ENCODE results near the gene SLC12A6.
A peak's percentile ranks its signal among the peaks of the same experiment; 100 is the strongest.

SLC12A6 gene

GRCh38 chr15:34359416-34359815 is 21.8 kb upstream of the SLC12A6 start:
- no peak overlapping the region for H3K4me3 ChIP-seq (replicated peaks; ENCODE audit: low read depth, low read length)
- TF ChIP-seq, protein P1, sequence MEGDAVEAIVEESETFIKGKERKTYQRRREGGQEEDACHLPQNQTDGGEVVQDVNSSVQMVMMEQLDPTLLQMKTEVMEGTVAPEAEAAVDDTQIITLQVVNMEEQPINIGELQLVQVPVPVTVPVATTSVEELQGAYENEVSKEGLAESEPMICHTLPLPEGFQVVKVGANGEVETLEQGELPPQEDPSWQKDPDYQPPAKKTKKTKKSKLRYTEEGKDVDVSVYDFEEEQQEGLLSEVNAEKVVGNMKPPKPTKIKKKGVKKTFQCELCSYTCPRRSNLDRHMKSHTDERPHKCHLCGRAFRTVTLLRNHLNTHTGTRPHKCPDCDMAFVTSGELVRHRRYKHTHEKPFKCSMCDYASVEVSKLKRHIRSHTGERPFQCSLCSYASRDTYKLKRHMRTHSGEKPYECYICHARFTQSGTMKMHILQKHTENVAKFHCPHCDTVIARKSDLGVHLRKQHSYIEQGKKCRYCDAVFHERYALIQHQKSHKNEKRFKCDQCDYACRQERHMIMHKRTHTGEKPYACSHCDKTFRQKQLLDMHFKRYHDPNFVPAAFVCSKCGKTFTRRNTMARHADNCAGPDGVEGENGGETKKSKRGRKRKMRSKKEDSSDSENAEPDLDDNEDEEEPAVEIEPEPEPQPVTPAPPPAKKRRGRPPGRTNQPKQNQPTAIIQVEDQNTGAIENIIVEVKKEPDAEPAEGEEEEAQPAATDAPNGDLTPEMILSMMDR (IDR thresholded peaks at IDR 0.05; ENCODE audit: insufficient read depth, low read length, poor library complexity, severe bottlenecking), result no peak
- DNase-seq (ENCODE audit: extremely low read depth, insufficient read length), result no peak
- peaks cover 30% of the 10 kb centered on the region for H3K36me3 ChIP-seq (ENCODE audit: control insufficient read depth, insufficient read depth, low read length)
- no peaks in the 10 kb centered on the region for H3K27me3 ChIP-seq (replicated peaks; ENCODE audit: control insufficient read depth, insufficient read depth, low read length)

DNA sequence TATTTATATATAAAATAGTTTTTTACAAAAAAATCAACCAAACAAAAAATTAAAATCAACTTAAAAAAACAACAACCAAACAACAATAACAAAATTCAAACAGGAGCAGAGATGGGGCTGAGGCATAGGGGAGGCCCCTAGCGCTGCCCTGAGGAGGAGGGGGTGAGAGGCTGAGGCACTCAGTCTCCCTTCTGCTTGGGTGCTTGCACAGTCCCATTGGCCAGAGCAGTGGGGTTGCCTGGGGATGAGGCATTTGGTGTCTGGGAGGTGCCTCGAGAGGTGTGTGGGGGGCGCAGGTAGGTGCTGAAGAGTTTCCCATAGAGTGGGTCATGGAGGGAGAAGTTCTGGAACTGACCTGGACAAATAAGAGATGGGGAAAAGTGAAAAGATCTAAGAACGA is 21.4 kb upstream of the SLC12A6 start:
- Histone ChIP-seq H3K27me3 (replicated peaks; ENCODE audit: control insufficient read depth, insufficient read depth, low read length) (no peaks in the 10 kb centered on the region), H3K4me3 (replicated peaks; ENCODE audit: low read depth, low read length) (no peak overlapping the region), H3K36me3 (ENCODE audit: control insufficient read depth, insufficient read depth, low read length) (peaks cover 30% of the 10 kb centered on the region)
- DNase-seq (ENCODE audit: extremely low read depth, insufficient read length), result no peak
- TF ChIP-seq, protein P1 (IDR thresholded peaks at IDR 0.05; ENCODE audit: insufficient read depth, low read length, poor library complexity, severe bottlenecking), result no peak

DNA sequence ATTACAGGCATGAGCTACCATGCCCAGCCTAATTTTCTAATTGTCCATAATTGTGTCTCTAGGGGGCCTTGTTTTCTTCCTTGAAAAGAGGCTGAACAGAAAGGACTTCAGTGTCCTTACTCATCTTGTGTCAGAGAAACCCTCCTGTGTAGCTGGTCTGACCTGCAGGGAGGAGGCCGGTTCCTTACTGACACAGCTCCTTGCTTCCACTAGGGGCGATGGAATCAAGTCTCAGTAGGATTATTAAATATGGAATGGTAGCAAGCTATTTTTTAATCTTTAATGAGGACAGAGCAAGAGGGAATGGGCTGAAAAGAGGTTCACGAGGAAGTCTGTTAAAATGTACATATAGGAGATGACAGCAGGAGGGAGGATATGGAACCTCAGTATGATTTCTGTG is 20.8 kb upstream of the SLC12A6 start:
- TF ChIP-seq, protein P1 (IDR thresholded peaks at IDR 0.05; ENCODE audit: insufficient read depth, low read length, poor library complexity, severe bottlenecking), result peak; percentile 25
- H3K36me3 ChIP-seq (ENCODE audit: control insufficient read depth, insufficient read depth, low read length), result peaks cover 30% of the 10 kb centered on the region
- DNase-seq (ENCODE audit: extremely low read depth, insufficient read length), result no peak
- no peak overlapping the region for H3K4me3 ChIP-seq (replicated peaks; ENCODE audit: low read depth, low read length)
- no peaks in the 10 kb centered on the region for H3K27me3 ChIP-seq (replicated peaks; ENCODE audit: control insufficient read depth, insufficient read depth, low read length)

DNA sequence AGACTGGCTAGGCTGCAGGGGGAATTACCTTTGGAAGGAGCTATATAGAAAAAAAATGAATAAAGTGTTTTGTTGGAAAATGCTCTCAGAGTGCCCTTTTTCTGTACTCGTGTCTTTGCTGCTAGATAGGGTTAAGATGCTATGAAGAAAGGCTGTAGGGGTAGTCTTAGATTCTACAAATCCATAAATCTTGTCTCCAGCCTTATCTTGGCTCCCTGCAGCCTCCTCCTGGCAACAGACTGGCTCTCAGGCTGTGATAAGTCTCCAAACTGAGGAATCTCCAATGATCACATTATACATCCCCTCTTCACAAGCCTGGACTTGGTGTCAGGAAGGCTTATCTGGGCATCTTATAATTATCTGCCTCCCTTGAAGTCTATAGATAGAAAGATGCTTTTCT is 20.1 kb upstream of the SLC12A6 start:
- Histone ChIP-seq H3K36me3 (ENCODE audit: control insufficient read depth, insufficient read depth, low read length) (peaks cover 27% of the 10 kb centered on the region), H3K4me3 (replicated peaks; ENCODE audit: low read depth, low read length) (no peak overlapping the region), H3K27me3 (replicated peaks; ENCODE audit: control insufficient read depth, insufficient read depth, low read length) (no peaks in the 10 kb centered on the region)
- DNase-seq (ENCODE audit: extremely low read depth, insufficient read length), result no peak
- TF ChIP-seq, protein P1 (IDR thresholded peaks at IDR 0.05; ENCODE audit: insufficient read depth, low read length, poor library complexity, severe bottlenecking), result no peak

- H3K27me3 ChIP-seq (replicated peaks; ENCODE audit: control insufficient read depth, insufficient read depth, low read length), result no peaks in the 10 kb centered on the region
- H3K36me3 ChIP-seq (ENCODE audit: control insufficient read depth, insufficient read depth, low read length), result peaks cover 21% of the 10 kb centered on the region
- H3K4me3 ChIP-seq (replicated peaks; ENCODE audit: low read depth, low read length), result no peak overlapping the region
- no peak for DNase-seq (ENCODE audit: extremely low read depth, insufficient read length)
- TF ChIP-seq, protein P1 (IDR thresholded peaks at IDR 0.05; ENCODE audit: insufficient read depth, low read length, poor library complexity, severe bottlenecking), result no peak
Observed at GRCh38 chr15:34355241-34355640, 17.7 kb upstream of the SLC12A6 start.

GRCh38 chr15:34354286-34354685 is 16.7 kb upstream of the SLC12A6 start:
- DNase-seq (ENCODE audit: extremely low read depth, insufficient read length), result no peak
- H3K36me3 ChIP-seq (ENCODE audit: control insufficient read depth, insufficient read depth, low read length), result peaks cover 15% of the 10 kb centered on the region
- H3K27me3 ChIP-seq (replicated peaks; ENCODE audit: control insufficient read depth, insufficient read depth, low read length), result no peaks in the 10 kb centered on the region
- no peak overlapping the region for H3K4me3 ChIP-seq (replicated peaks; ENCODE audit: low read depth, low read length)
- TF ChIP-seq, protein P1 (IDR thresholded peaks at IDR 0.05; ENCODE audit: insufficient read depth, low read length, poor library complexity, severe bottlenecking), result no peak
